RPMI8226 (cell line): ENCODE measurements around the gene CARD11.

Source experiments
- DNase-seq: peaks from one replicate; pipeline ENCODE4 v3.0.0-alpha.2; 2015

CARD11 gene

DNA sequence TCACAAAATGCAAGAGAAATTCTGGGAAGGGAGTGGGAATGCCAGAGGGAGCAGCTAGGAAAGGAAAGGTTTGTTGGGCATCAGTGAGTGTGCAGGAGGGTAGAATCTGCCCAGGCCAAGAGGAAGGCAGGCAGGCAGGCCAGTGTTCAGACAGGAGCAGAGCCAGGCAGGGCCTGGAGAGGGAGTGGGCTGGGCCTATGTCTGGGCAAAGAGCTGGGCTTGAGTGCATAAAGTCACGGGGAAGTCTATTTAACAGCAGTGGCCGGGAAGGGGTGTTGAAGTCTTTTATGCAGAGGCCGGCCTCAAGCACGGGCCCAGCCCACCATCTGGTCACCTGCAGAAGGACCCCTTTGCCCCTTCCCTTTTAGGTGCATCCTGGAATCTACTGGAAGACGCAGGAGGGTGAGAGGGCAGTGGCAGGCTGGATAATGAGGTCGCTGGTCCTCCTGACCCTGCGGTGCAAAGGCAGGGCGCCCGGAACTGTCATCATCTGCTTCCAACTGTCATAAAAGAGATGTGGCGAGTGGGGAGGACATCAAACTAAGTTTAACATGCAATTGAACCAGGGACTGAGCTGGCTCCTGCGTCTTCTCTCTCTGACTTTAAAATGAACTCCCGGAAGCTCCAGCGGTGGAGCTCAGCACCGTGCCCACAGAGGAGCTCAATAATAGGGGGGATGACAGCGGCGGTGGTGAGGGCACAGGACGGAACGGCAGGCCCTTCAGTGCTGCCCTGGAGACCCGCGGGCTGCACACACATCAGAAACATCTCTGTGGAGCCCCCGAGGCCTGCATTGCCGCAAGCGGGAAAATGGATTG is 29.5 kb downstream of the CARD11 start:
- DNase-seq, result no peak

DNA sequence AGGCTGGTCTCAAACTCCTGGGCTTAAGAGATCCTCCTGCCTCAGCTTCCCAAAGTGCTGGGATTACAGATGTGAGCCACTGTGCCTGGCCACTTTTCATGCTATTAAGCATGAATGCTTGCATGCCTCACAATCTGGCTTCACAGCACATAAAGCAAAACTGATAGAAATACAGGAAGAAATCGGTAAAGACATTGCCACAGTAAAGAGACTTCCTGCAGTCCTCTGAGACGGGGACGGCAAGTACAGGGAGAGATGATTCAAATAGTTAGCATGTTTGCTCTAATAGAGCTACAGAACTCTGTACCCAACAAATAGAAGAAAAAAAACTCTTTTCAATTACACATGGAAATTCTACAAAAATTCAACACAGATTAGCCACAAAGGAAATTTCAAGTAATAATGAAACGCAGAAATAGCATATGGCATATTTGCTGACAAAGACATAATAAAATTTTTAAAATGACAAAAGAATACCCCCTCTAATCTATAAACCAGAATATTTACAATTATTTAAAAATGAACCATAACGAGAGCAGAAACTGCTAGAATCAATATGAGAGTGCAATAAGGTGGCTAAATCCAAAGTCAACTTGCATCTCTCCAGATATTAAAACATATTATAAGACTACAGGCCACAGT is 32.3 kb downstream of the CARD11 start:
- no peak for DNase-seq

DNA sequence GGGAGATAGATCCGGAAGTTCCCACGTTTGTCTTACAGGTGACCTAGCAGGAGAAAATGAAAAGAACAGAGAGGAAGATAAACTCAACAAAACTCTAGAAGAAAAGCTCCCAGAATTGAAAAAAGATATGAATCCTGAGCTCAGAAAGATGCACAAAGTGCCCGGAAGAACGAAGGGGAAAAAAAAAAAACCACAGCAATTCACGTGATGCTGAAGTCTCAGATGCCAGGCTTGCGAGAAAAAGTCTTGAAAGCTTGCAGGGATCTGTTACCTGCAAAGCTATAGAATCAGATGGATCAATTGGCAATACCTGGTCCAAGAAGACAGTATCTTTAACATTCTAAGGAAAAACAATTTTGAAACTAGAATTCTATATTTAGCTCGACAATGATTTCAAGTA is 33.5 kb downstream of the CARD11 start:
- DNase-seq, result no peak

DNA sequence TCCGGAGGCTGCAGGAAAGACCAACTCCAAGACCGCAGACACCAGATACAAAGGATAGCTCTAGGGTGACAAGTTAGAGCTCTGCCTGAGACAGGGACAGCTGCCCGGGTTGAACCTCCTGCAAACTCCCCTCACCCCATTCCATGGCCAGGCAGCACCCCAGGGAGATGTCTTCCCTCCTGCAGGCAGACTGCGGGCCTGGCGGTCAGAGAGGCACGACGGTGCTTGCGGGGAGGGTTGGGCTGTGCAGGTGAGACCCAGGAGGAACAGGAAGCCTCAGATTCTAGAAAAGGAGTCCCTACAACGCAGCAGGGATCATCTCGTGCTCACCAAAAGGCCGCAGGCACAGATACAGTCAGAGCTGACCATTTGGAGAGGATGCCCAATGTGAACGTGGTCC is 34.6 kb downstream of the CARD11 start:
- no peak for DNase-seq

DNA sequence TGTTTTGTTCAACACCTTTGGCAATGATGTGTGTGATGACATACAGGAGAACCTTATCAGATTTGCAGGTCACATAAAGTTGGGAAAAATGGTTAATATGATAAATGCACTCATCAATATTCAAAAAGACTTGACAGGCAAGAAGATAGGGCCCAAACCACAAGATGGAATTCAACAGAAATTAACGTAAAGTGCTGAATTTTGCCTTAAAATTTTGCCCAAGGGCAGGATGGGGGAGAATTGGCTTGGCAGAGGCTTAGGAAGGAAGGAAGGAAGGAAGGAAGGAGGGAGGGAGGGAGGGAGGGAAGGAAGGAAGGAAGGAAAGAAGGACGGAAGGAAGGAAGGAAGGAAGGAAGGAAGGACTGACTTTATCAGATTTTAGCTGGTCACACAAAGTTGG is 35.3 kb downstream of the CARD11 start:
- DNase-seq, result no peak

DNA sequence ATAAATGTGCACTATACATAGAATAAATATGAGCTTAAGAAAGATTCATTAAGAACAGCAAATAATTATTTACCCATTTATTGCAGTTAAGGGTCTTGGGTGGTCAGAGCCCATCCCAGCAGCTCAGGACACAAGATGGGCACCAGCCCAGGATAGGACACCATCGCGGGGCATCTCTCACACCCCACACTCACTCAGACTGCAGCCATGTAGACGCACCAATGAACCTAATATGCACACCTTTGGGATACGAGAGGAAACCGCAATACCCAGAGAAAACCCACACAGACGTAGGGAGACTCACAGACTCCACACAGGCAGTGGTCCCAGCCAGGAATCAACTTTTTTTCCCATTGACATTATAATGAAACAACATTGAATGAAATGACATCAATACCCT is 36.0 kb downstream of the CARD11 start:
- no peak for DNase-seq

DNA sequence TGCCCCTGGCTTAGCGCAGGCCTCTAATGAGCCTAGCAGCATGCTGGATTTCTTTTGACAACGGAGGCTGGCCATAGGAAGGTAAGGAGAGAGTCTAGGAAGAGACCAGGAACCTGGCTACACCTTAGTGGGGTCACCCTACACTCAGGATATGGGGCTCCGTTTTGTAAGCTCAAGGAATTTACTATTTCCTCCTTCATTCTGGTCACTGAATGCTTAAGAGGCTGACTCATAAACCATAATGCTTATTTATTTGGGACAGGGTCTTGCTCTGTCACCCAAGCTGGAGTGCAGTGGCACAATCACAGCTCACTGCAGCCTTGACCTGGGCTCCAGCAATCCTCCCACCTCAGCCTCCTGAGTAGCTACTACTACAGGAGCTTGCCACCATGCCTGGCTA is 38.4 kb downstream of the CARD11 start:
- no peak for DNase-seq

DNA sequence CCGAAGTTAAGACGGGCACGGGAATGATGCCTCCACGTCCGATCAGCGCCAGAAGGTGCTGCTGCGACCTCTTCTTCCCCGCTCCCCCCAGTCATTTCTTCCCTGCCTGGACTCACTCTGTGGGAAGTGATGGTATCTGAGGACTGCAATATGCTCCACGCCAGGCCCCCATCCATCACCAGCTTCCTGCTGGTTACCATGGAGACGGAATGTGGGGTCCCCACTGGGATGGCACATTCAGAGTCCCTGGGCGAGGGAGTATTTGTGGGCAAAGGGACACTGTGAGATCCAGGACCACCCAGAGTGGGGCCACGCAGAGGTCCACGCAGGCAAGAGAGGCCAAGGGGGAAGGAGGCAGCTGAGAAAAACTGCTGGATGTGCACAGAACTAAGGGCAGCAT is 39.7 kb downstream of the CARD11 start:
- no peak for DNase-seq

DNA sequence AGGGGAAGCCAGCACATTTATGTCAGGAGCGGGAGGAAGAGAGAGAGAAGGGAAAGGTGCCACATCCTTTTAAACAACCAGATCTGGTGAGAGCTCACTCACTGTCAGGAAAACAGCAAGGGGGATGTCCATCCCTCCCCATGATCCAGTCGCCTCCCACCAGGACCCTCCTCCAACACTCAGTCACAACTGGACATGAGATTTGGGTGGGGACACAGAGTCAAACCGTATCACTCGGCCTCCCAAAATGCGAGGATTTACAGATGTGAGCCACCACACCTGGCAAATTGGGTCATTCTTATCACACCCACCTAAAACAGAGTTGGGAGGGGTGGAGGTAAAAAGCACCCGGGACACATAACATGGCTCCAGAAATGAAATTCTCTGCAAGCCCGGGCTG is 41.0 kb downstream of the CARD11 start:
- no peak for DNase-seq

DNA sequence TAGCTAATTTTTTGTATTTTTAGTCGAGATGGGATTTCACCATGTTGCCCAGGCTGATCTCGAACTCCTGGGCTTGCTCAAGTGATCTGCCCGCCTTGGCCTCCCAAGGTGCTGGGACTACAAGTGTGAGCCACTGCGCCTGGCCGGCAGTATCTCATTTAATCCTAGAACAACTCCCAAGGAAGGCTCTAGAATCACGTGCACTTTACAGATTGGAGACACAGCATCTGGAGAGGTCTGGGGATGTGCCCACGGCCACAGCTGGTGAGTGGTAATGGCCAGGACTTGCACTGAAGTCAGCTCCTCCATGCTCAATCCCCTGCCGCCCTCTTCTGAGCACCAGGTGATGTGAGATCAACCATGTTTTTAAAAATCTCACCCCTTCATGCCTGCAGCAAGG is 43.1 kb downstream of the CARD11 start:
- DNase-seq, result no peak

DNA sequence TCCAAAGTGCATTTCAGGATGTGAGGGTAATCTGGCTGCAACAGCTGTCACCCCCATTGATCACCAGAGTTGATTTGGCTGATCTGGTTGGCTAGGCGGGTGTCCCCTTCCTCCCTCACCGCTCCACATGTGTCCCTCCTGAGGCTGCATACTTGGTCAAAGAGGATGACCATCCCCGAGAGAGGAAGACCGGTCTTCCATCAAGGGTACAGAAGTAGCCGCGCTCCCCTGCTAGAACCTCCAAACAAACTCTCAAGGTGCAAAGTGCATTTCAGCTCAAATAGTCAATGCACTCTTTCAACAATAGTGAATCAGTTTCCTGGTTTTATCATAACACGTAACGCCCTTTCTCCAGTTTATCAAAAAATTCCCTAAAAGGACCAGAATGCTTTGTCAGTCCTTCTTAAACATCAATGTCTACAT is 44.6 kb downstream of the CARD11 start:
- DNase-seq, result no peak

DNA sequence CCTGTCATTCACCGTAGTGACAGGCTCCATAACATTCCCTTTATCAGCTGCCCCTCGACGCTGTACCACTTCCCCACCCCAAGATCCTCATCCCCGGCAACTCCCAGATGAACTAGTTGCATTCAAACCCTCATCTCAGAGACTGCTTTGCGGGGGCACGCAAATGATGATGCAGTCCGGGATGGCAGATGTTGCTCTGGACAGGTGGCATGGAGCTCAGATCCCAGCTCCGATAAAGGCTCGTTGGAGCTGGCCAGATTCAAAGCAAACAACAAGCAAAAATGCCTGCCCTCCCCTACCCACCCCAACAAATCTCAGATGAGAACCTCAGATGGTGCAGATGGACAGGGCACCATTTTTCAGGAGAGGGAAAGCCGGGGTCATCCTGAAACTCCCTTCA is 46.7 kb downstream of the CARD11 start:
- DNase-seq, result no peak

DNA sequence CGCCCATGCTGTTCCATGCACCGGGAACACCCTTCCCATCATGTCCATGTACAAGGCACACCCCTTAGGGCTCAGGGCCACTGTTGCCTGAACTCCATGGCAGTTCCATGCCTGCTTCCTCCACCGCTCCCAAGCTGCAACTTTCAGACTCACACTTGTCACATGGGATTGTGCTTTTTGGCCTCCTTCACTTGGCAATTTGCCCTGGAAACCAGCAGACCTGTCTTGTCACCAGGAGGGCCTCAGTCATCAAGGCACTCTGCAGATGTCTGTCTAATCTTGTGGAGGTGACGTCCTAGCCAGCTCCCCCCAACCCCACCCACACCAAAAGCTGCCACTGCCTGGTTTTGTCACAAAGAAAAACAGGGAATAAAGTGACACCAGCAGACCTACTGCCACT is 47.5 kb downstream of the CARD11 start:
- peak; percentile 58 for DNase-seq

DNA sequence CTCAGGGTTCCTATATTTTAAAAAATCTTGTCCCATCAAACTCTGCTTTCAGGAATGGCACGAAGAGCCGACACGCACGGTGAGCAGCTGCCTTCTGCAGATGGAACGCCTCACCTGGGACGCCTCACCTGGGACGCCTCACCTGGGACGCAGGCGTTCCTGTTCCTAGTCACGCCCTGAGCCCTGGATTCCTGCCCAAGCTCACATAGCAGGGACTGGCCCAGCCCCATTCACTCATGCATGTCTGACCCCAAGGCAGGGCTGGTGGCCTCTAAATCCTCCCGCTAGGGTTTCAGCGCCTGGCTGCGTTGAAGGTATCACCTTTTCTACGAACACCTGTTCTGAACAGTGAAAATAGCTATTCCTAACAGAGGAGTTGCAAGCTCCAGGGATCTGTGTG is 49.8 kb downstream of the CARD11 start:
- DNase-seq, result no peak

DNA sequence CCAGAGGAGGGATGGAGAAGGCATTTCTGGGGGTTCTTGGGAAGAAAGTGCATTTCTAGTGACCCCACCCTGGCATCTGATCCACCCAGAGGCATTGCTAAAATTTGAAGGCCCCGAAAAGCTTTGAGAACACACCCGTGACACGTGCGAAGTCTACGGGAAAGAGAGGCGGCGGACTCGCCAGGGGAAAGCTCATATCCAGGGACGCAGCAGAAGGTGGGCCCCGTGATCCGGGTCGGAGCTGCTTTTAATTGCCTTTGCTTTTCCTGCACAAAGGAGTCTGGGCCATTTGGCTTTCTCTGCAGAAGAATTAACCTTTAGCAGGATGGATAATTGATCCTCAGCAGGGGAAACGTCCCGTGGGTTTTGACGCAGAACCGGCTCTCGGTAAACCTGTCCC is 50.3 kb downstream of the CARD11 start:
- no peak for DNase-seq

DNA sequence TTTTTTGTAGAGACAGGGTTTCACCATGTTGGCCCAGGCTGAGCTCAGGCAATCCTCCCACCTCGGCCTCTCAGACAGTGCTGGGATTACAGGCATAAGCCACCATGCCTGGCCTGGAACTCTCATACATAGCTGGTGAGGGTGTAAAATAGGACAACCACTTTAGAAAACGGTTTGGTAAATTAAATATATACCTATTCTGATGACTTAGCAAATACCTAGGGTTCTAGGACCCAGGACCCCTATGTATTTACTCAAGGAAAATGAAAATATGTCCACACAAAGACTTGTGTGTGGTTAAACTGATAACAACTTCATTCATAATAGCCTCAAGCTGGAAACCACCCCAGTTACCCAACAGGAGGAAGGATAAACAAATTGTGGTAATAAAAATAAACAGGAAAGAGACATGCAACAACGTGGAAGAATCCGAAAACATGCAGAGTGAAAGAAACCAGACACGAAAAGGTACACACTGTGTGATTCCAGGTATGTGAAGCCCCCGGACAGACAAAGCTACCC is 52.7 kb downstream of the CARD11 start:
- no peak for DNase-seq

DNA sequence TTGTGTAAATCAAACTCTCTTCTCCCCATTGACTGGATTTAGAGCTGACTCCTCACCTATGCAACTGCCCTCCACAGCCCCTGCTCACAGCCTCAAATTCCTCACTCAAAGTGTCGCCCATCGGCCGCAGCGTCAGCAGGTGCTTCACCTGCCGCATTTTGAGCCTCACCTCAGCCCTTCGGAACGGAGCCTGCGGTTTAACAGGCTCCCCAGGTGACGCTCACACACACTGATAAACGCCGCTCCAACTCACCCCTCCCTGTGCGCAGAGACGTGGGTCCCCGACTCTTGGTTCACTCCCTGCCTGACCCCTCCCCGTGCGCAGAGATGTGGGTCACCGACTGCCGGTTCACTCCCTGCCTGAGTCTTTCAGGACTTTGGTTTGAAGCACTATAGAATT is 57.1 kb downstream of the CARD11 start:
- DNase-seq, result peak; percentile 75

DNA sequence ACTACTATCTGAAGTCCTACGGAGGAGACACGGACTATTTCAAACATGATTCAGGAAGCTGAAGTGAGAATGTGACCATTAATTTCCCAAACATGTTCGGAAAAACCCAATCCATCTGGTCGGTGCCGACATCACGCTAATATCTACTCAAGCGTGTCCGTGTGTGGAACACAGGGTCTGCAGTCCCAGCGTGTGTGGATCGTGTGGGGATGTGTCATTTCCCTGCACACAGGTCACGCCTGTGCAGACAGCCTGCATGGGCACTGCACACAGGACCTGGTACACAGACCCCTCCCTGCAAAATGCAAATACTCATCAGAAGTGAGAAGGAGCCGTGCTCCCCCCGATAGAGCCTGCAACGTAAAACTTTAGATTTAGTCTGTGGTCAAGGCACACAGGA is 57.8 kb downstream of the CARD11 start:
- DNase-seq, result no peak

DNA sequence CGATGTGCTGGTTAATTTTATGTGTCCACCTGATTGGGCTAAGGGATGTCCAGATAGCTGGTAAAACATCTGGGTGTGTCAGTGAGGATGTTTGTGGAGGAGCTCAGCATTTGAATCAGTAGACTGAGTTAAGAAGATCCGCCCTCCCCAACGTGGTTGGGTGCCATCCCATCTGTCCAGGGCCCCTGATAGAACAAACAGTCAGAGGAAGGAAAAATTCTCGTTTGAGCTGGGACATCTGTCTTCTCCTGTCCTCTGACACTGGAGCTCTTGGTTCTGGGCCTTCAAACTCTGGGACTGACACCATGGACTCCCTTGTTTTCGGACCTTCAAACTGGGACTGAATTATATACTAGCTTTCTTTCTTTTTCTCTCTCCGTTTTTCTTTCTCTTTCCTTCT is 59.6 kb downstream of the CARD11 start:
- no peak for DNase-seq

DNA sequence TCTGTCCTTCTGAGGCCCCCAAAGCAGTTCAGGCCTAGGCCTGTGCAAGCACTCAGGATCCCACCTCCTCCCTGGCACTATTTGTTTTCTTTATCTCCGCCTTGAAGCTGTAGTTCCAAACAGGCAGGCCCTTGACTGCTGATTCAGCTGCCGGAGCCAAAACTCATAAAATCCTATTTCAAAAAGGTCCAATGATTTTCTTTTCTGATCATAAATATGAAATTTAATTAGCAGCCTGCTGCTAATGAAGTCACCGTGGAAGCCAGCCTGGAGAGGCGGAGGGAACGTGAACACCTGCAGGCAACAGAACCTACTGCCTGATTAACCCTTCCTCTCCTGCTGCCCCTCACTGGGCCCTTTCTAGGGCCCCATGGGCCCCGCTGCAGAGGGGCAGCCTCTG is 60.1 kb downstream of the CARD11 start:
- no peak for DNase-seq

DNA sequence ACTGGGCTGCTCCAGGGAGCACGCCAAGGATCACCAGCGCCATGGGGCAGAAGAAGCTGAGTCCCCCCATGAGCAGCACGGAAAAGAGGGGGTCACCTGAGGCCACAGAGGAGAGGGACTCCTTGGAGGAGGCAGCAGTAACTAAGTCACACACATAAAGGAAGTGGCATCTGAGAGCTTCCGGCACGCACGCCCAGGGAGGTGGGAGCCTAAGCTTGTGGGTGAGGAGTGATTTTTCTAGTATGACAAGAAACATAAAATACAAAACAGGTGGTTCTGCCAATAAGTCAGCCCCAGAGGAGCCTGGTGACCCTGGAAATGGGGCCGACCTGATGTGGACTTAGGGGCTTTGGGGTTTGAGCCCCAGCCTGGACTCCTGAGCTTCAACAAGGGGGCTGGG is 60.8 kb downstream of the CARD11 start:
- no peak for DNase-seq

DNA sequence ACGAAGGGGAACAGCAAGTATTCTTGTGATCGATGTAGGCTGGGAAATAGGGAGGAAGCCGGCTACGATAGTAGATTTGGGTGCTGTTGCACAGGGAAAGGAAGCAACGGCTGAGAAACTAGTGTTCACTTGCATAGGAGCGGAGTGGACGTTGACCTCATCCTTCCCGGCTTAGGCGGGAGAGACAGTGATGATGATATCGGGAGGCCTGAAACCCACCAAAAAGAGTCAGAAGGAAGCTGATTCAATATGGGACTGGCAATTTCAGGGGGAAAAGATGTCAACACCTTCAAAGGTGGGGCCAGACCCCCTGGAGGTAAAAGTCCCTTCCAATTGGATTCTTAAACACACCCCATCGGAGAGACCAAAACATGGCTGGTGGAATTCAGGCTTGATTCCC is 61.3 kb downstream of the CARD11 start:
- DNase-seq, result no peak

DNA sequence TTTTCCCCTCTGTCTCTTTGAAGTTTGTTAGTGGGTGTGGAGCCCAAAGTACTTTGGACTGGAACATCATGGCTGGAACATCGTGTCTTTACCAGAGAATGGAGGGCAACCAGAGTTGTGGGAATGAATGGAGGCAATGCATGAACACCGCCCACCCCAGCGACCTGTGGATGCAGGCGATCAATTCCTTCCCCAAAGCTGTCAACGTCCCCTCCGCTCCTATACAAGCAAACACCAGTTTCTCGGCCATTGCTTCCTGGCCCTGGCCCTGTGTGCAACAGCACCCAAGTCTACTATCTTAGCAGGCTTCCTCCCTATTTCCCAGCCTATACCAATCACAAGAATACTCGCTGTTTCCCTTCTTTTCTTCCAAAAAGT is 62.6 kb downstream of the CARD11 start:
- no peak for DNase-seq

DNA sequence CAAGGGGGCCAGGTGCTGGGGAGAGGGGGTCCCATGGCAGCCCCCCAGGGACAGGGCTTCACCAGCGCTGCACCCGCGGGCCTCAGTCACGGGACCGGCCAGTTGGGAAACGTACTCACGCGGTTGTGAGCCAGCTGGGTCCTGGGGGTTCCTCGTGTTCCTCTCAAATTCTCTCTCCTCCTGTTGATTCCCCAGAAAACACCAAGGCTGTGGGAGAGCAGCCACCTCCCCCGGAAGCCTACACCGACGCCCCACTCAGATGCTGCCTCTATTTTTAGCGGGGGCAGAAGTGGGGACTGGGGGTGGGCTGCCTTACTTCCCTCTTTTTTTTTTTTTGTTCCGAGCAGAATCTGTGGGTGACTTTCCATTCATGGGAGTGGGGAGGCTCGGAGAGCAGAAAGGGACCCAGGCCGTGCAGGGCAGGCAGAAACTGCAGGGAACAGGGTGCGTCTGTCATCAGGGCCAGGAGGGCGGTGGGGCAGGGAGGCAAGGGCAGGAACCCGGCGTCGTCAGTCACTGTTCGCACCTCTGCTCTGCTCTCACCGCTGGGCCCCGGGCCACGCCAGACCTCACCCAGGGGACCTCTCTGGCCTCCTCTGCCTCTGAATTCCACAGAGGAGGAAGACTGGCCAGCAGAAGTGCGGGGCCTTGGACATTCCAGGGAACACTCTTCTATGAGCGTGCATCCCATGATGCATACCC is 63.1 kb downstream of the CARD11 start:
- no peak for DNase-seq
